ENCODE data around the gene ARL4C.

The ARL4C gene

GRCh38 chr2:234512884-234513669 lies 16.2 kb upstream of the ARL4C start:
- Histone ChIP-seq H3K4me3 (ENCODE audit: low read length, poor library complexity, severe bottlenecking) (no peak overlapping the region), H4K20me1 (ENCODE audit: insufficient read depth, low read length, poor library complexity, severe bottlenecking) (no peaks in the 10 kb centered on the region), H3K9me3 (ENCODE audit: insufficient read depth, low read depth, low read length) (no peaks in the 10 kb centered on the region), H3K9ac (ENCODE audit: low read depth, low read length, poor library complexity, severe bottlenecking) (no peak overlapping the region), H3K4me1 (ENCODE audit: insufficient read depth, low read length, poor library complexity, severe bottlenecking) (no peaks in the 10 kb centered on the region), H3K9me2 (replicated peaks; ENCODE audit: low read depth, low read length) (no peaks in the 10 kb centered on the region), H3K4me2 (ENCODE audit: low read depth, low read length, poor library complexity, severe bottlenecking) (no peak overlapping the region), H2AFZ (ENCODE audit: low read length) (no peak overlapping the region), H3K79me2 (ENCODE audit: insufficient read depth, low read length) (no peaks in the 10 kb centered on the region), H3K27me3 (ENCODE audit: insufficient read depth, low read length, poor library complexity, severe bottlenecking) (no peaks in the 10 kb centered on the region), H3K36me3 (ENCODE audit: insufficient read depth, low read length) (no peaks in the 10 kb centered on the region), H3F3A (ENCODE audit: low read depth) (no peaks in the 10 kb centered on the region)
- TF ChIP-seq EZH2phosphoT487 (IDR thresholded peaks at IDR 0.05; ENCODE audit: borderline replicate concordance) (no peak), CTCF (conservative IDR thresholded peaks at IDR 0.05; ENCODE audit: low read length) (no peak)

GRCh38 chr2:234502919-234503285 lies 6.0 kb upstream of the ARL4C start:
- no peaks in the 10 kb centered on the region for H3K9me2 ChIP-seq (replicated peaks; ENCODE audit: low read depth, low read length)
- H3K4me3 ChIP-seq (ENCODE audit: low read length, poor library complexity, severe bottlenecking), result no peak overlapping the region
- H3F3A ChIP-seq (ENCODE audit: low read depth), result peaks cover 5% of the 10 kb centered on the region; the same call in 1 of the 2 replicates
- no peak overlapping the region for H3K4me2 ChIP-seq (ENCODE audit: low read depth, low read length, poor library complexity, severe bottlenecking)
- H3K27me3 ChIP-seq (ENCODE audit: insufficient read depth, low read length, poor library complexity, severe bottlenecking), result no peaks in the 10 kb centered on the region
- TF ChIP-seq CTCF (conservative IDR thresholded peaks at IDR 0.05; ENCODE audit: low read length) (no peak), EZH2phosphoT487 (IDR thresholded peaks at IDR 0.05; ENCODE audit: borderline replicate concordance) (no peak)
- no peaks in the 10 kb centered on the region for H3K4me1 ChIP-seq (ENCODE audit: insufficient read depth, low read length, poor library complexity, severe bottlenecking)
- H2AFZ ChIP-seq (ENCODE audit: low read length), result no peak overlapping the region
- no peaks in the 10 kb centered on the region for H3K9me3 ChIP-seq (ENCODE audit: insufficient read depth, low read depth, low read length)
- no peaks in the 10 kb centered on the region for H3K79me2 ChIP-seq (ENCODE audit: insufficient read depth, low read length)
- no peaks in the 10 kb centered on the region for H4K20me1 ChIP-seq (ENCODE audit: insufficient read depth, low read length, poor library complexity, severe bottlenecking)
- no peak overlapping the region for H3K9ac ChIP-seq (ENCODE audit: low read depth, low read length, poor library complexity, severe bottlenecking)
- H3K36me3 ChIP-seq (ENCODE audit: insufficient read depth, low read length), result no peaks in the 10 kb centered on the region

DNA sequence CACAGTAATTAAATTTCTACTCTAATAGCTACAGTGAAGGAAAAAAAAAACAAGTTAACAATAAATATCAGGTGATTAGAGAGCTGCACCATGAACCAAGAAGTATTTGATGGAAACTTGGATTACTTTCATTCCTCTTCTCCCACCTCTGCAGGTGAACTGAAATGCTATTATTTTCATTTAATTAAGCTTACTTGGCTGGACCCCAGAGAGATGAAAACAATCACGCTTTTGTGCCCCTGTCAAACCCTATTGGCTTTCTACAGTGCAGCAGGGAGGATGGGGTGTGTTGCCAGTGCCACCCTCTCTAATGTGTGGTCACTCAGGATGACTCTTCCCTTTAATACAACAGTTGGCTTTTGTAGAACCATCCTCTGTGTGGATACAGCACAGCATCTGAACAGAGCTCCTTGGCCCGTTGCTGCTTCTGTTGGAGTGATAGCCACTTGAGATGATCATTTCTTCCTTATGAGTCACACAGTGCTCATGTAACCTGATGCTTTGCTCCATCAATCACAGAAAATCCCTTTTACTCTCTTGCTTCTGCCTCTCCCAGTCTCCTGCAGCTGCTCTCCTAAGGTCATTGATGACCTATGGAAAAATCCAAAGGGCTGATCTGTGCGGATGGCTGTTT lies 5.5 kb upstream of the ARL4C start:
- TF ChIP-seq CTCF (conservative IDR thresholded peaks at IDR 0.05; ENCODE audit: low read length) (no peak), EZH2phosphoT487 (IDR thresholded peaks at IDR 0.05; ENCODE audit: borderline replicate concordance) (no peak)
- H3K79me2 ChIP-seq (ENCODE audit: insufficient read depth, low read length), result no peaks in the 10 kb centered on the region
- no peaks in the 10 kb centered on the region for H3K27me3 ChIP-seq (ENCODE audit: insufficient read depth, low read length, poor library complexity, severe bottlenecking)
- no peaks in the 10 kb centered on the region for H3K9me3 ChIP-seq (ENCODE audit: insufficient read depth, low read depth, low read length)
- H3K36me3 ChIP-seq (ENCODE audit: insufficient read depth, low read length), result no peaks in the 10 kb centered on the region
- no peaks in the 10 kb centered on the region for H3K4me1 ChIP-seq (ENCODE audit: insufficient read depth, low read length, poor library complexity, severe bottlenecking)
- no peak overlapping the region for H3K9ac ChIP-seq (ENCODE audit: low read depth, low read length, poor library complexity, severe bottlenecking)
- H2AFZ ChIP-seq (ENCODE audit: low read length), result no peak overlapping the region
- peaks cover 5% of the 10 kb centered on the region; the same call in 1 of the 2 replicates for H3F3A ChIP-seq (ENCODE audit: low read depth)
- H3K4me2 ChIP-seq (ENCODE audit: low read depth, low read length, poor library complexity, severe bottlenecking), result no peak overlapping the region
- H3K4me3 ChIP-seq (ENCODE audit: low read length, poor library complexity, severe bottlenecking), result no peak overlapping the region
- no peaks in the 10 kb centered on the region for H3K9me2 ChIP-seq (replicated peaks; ENCODE audit: low read depth, low read length)
- H4K20me1 ChIP-seq (ENCODE audit: insufficient read depth, low read length, poor library complexity, severe bottlenecking), result no peaks in the 10 kb centered on the region
